Colon (tissue), 2 donors: ENCODE measurements around the gene KCNJ10.

Experiments
- FAIRE-seq: peaks from 2 replicates; lab custom pipeline; 2012; peaks lifted over from hg19 to GRCh38; lab: Jason Lieb, UNC
- donor health status: control.
- donor health status: control.

Gene KCNJ10

GRCh38 chr1:160098852-160099561, 29.0 kb upstream of the KCNJ10 start:
- no peak for FAIRE-seq

DNA sequence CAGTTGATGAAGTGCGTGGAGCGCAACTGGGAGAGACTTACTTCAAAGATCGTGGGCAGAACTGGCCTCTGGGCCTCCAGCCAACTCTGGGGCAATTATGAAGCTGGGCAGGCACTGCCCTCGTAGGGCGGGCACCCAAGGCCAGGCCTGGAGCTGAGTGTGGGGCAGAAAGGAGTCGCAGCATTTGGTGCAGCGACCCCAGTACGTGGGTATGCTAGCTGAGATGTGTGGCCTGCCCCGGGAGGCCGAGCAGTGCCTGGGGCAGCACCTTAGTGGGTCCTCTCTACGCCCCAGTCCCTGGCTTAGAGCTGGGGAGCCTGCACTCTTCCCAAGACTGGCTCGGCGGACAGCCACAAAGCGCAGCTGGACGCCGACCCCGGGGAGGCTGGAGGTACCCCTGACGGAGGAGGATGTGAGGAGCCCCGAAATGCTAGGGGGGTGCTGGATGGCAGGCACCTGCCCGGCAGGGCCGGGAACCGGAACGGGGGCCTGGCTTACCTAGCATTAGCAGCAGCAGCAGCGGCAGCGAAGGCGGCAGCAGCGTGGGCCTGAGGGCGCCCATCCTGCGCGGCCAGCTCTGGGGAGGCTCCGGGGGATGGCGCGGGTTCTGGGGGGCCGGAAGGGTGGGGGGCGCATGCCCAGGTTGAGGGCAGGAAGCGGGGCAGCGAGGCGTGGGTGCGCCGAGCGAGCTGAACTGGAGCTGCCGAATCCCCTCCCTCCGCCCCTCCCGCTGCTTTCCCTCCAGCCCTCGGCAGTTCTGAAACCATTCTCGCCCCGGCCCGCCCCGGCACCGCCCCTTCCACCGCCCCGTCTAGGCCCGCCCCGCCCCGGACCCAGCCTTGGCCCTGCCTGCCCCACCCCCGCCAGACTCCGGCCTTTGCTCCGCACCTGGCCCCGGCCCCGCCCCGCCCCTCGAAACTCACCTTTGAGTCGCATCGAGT, 28.2 kb upstream of the KCNJ10 start, which contains the start of gene IGSF8:
Gene IGSF8, minus strand, starts transcription at position 709 of the 941 bp plus-strand sequence. Its CDS starts 147 bp downstream, at position 562.
- no peak for FAIRE-seq

DNA sequence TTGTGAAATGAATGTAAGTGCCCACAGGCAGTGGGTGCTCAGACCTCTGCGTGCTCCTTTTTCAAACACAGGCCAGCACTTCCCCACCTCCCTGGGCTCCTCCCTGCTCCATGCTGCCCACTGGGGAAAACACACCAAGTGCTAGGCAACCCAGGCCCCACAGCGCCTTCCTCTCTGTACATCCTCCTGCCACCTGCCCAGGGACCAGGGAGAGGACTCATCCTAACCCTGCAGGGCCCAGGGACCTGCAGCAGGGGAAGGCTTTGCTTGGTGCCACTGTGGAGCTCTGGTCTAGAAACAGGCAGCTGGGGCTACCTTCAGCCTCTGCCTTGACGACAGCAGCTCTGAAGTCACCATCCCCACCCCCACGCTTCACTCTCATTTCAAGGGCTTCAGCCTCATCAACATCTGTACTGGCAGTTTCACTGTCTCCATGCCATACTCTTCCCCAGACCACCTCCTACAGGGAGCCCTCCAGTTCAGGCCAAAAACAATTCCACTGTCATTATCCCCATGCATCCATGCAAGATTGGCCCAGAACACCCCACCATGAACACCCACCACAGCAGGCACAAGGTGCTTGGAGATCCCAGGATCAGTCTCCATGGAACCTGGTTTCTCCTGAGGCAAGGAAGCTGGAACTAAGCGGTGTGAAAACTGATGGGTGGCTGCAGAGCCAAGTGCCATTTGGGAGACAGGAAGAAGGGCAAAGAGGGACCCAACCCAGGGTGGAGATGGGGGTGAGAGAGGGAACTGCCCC, 27.4 kb upstream of the KCNJ10 start:
- FAIRE-seq: no peak

DNA sequence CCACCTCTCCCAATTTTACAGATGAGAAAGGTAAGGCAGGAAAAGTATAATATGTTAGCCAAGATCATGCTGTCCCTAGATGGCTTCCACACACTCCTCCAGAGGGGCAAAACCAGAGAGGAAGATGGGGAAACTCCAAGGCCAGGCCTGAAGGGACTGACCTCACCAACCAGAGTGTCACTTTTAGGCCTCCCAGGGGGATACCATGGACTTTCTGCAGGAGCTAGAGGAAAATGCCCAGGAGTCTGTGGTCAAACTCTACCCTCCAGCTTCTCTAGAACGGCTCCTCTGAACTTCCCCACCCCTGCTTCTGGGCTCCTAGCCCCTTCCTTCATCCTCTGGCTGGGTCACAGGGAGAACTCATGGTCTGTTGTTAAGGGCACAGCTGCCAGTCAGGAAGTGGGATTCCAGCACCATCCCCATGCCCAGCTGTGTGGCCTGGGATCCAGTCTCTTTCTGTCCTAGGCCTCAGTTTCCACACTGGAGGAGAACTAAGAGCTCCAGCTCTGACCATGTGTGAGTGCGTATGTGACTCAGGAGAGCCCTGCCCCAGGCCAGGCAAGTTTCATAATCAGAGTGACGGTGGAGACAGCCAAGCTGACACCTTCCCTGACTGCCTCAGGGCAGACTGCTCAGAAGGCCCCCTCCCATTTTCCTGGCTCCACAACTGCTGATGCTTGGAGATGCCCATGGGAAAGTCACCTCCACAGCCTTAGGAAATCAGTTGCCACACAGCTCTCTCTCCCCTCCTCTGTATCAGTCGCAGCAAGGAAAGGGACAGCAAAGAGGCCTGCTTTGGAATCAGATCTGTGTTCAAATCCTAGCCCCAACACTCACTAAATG, 26.5 kb upstream of the KCNJ10 start:
- FAIRE-seq: no peak

DNA sequence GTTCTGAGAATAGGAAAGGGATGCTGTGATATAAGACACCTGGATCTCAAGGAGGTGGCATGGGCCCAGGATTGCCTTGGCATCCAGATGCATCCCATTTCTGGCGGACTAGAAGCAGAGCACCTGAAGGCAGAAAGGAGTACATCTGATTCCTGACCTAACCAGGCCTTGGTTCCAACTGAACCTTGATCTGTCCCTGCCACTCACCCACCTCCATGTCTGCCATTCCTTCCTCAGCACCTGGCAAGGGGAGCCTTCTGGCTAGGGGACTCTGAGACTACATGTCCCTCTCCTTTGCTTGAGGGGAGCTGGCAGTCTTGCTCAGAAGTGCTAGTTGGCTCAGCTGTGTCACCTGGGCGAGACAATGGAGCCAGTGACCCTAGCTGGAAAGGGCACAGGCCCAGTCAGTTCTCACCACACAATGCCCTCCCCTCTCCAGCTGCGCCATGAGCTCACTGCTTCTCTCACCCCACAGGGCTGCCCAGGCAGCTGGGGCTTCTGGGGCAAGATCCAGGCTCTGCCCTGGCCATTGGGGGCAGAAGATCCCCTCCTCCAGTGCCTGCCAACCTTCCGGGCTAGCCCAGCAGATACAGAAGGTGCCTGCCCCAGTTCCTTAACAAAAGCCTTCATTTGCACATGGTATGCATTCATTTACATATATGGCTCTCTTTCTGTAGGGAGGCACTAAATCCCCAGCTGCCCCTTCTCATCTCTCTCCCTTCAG, 25.6 kb upstream of the KCNJ10 start:
- no peak for FAIRE-seq

- FAIRE-seq: no peak
Observed at GRCh38 chr1:160094806-160095205, 24.8 kb upstream of the KCNJ10 start.

DNA sequence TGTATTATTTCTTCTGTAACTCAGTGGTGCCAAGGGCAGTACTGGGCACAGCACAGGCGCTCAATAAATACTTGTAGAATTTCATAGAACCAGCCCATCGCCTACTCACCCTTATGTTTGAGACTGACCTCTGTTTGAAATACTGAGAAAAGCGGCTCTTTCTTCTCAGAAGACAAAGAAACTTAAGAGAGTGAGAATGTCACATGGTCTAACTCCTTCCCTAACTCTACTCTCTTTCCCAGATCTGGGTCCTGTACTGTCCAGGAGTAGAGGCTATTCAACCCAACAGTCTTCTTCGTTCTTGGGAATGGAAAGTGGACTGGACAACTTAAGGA, 24.3 kb upstream of the KCNJ10 start:
- FAIRE-seq: no peak

GRCh38 chr1:160093624-160094290, 23.8 kb upstream of the KCNJ10 start:
- FAIRE-seq: no peak

GRCh38 chr1:160093069-160093395, 23.1 kb upstream of the KCNJ10 start:
- FAIRE-seq: no peak

DNA sequence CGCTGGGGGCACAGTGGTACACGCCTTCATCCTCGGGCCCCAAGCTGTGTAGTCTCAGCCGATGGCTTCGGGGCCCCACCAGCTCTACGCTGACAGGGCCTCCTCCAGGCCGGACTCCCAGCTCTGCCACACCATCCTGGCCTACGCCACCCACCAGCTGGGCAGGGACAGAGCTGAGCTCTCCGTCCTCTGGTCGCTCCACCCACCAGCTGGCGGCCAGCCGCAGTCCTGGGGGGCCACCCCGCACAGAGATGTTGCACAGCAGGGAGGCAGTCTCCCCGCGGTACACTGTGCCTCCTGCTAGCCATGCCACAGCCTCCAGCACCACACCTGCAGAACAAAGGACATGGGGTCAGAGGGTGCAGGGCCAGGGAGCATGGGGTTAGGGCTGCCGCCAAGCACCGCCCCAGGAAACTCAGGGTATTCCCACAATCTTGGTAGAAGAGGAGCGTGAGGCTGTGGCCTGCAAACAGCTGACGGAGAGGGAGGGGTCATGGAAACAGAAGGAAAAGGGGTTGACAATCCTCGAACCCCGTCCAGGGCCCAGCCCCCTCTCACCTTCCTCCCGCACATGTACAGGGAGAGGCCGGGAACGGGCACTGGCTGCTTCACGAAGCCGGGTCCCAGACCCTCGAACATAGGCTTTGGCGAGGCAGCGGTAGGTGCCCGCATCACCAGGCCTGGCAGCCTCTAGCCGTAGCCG, 22.6 kb upstream of the KCNJ10 start:
- no peak for FAIRE-seq

GRCh38 chr1:160091666-160092223, 21.8 kb upstream of the KCNJ10 start:
- FAIRE-seq: no peak

DNA sequence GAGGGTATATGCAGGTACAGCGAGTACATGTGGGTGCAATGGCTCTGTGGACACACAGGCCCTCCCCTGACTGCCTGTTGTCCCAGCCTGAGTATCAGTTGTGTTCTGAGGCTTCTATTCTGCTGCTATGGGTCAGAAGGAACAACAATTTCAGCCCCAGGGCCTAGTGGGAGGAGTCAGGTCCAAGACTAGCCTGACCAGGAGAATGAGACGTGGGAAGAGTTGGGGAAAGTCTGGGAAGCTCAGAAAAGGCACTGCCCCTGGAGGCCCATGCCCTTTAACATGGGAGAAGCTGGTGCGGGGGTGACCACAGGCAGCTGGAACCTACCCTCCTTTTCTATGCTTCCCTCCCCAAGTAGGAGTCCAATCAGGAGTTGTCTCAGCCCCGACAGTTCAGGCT, 20.8 kb upstream of the KCNJ10 start:
- no peak for FAIRE-seq

DNA sequence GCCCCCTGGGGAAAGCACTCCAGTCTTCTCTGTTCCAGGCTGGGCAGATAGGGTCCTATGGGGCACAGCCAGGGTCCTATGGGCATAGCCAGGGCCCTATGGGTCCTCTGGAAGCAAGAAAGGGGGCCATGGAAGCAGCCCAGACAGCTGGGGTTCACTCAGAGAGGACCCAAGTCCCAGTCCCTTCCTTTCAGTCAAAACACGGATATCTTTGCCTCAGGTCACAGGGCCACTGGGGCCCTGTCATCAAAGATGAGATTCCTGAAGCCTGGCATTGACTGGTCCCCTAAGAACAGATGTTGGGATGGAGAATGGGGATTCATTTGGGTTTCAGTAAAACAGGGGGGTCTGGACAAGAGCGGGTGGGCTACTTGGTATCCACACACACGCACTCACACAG, 19.9 kb upstream of the KCNJ10 start:
- FAIRE-seq: no peak

GRCh38 chr1:160087118-160087662, 17.2 kb upstream of the KCNJ10 start:
- FAIRE-seq: no peak

DNA sequence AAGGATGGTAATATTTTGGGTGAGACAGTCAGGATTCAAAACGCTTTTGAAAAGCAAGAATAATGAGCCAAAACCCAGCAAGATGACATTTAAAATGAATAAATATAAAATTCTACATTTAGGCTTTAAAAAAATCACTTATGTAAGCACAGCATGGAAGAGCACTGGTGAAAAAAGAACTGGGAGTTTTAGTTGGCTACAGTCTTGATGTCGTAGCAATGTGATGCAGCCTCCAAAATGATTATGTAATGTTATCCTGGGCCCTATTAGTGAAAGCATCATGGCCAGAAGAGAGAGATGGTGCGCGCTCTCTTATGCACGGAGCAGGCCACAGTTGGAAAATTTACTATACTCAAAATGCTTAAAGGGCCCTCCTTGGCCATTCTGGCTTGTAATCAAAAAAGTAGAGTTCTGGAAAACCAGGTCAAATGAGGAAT, 16.5 kb upstream of the KCNJ10 start:
- no peak for FAIRE-seq

DNA sequence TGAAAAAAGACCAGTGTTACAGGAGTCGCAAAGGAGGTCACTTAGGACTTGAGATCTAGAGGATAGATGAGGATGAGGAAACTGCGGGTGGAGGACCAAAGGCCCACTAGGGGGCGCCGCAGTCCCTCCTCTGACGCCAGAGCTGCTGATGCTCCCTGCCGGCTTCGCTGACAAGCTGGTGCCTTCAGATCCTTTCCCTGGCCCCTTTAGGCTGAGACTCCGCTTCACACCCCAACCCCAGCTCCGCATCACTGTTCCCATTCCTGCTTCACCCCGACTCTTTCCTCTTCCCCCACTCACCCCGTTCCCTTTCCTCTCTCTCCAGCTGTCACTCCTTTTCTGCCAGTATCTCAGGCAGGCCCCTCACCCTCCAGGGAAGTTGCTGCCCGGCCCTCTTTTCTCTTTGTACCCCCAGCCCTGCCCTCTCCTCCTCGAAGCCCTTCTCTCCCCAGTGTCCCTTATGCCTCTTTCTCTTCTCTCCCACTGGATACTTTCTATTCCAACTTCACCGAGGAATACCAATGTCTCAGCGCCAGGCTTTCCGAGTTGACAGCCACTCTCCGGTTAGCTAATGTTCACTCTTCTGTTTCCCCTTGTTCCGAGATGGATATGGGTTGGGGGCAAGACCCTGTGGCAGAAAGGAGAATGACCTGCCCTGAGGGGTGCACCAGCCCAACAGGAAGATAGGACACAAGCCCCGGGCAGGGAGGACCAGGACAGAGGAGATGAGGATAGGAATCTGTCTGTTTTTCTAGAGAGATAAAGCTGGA, 15.9 kb upstream of the KCNJ10 start:
- no peak for FAIRE-seq

- no peak for FAIRE-seq
Observed at GRCh38 chr1:160084771-160085321, 14.9 kb upstream of the KCNJ10 start.
